GM12874 (cell line): Measurements from ENCODE around the gene NCSTN.

Source experiments
- CTCF ChIP-seq: IDR thresholded peaks from 2 replicates; pipeline ENCODE4 v1.5.1; 2011; ENCODE audit warnings: low read depth, mild to moderate bottlenecking, control low read depth, low read length, moderate library complexity; ENCODE audit not compliant: insufficient read depth

NCSTN gene

GRCh38 chr1:160399544-160400222 is 56.5 kb downstream of the NCSTN start:
- TF ChIP-seq CTCF, result no peak

DNA sequence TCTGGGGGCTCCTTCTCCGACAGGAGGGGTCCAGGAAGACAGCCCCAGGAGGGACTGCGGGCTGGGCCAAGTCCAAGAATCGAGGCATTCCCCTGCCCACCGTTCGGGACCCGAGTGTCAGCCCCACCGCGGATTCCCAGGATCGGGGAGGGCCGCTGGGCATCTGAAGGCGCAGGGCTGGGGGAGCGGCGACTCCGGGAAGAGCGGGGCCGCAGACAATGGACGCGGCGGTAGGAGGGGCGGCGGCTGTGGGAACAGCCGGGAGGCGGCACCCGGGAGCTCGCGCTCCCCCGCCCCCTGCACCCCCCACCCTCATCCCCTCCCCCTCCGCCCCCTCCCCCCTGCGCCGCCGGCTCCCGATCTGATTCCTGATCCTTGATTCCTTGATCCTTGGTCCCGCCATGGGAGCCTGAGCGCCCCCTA is 57.1 kb downstream of the NCSTN start, which contains the start of gene VANGL2:
TSS of gene VANGL2 (plus strand) at position 342 of the 423 bp plus-strand sequence. CDS start 15,274 bp downstream, outside the sequence.
- no peak for TF ChIP-seq CTCF

- no peak for TF ChIP-seq CTCF
Measured at GRCh38 chr1:160400646-160401486, 57.7 kb downstream of the NCSTN start.

DNA sequence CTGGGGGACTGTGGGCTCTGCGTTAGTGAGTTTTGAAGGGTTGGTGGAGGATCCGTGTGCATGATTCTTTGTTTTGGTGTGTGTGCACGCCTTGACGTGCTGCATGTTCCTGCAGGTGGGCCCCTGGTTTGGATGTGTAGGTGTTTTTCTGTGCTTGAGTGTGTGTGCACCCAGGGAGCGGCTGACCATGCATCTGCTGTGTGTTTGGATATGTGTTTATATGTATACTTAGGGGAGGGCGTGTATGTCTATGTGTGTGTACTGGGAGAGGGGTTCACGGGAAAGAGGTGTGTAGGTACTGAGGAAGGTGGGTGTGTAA is 58.3 kb downstream of the NCSTN start:
- TF ChIP-seq CTCF, result no peak

DNA sequence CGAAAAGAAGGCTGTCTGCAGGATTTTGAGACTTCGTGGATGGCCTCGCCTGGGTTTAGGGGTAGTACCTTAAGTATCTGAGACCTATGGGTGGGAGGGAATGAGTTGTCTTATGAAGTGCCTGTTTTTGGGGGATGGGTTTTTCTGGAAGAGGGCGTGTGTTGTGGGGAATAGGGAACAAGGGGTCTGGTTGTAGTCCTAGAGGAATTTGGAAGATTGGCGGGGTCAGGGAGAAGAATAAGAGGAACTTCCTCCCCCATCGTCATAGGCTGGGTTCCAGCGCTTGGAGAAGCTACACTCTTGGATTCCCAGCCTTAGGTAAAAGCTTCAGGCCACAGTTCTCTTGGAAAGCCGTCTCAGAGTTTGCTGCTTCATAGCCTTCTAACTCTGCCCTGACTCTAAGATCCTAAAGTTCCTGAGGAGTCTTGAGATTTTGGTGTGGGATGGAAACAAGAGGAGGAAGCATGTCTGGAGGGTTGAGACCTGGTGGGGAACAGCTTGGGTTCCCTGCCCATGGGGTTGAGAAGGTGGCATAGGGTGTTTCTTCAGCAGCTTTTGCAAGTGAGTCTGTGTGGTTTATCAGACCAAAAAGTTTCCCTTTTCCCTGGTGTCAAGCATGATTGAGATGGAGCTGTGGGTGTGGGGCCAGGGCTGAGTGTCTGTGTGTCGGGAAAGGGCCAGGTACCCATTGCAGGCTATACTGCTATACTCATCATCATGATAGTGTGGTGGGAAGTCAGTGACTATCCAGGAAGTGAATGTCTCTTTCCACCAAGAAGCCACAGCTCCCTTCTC is 59.0 kb downstream of the NCSTN start:
- TF ChIP-seq CTCF, result no peak

GRCh38 chr1:160403244-160403643 is 60.1 kb downstream of the NCSTN start:
- TF ChIP-seq CTCF, result no peak

DNA sequence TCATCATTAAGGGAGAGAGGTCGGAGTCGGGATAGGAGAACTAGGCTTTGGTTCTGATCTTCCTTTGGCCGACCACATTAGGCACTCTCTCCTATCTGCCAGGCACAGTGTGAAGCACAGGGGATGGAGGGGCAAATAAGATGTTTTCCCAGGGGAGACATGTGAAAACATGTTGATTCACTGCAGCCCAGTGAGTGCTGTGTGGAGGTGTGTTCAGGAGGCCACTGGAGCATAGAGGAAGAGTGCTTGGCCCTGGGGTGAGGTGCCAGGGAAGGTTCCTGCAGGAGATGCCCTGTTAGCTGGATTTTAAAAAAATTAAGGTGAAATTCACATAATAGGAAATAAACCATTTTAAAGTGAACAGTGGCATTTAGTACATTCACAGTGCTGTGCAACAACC is 60.9 kb downstream of the NCSTN start:
- no peak for TF ChIP-seq CTCF
